ENCODE results near the gene GPC6. TPM values are rescaled to one million over a fixed set of nuclear protein-coding genes. Genes with fewer than 3 reads are reported as not detected.

The GPC6 gene
- total RNA-seq, 1 donor from 2014 or later = not detected

DNA sequence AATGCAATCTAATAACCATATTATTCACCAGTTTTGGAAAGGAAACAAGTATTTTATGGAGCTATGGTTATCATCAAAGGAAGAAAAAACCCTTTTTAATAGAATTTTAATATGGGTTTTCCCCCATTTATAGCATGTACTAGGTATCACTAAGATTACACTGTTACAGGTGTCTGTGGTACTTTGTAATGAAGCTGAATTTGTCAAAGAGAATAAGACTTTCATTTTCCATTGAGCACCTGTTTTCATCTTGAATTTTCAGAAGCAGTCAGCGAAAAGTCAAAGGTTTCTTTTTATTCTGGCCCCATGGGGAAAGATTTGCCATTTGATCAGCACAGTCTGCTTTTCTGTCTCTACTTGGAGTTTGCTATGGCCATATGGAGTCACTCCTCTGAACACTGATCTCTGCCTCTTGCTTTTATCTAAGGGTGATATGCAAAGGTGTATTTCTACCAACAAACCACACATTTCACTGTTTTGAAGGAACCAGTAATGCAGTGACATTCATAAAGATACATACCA, 662.9 kb downstream of the GPC6 start:
- intact Hi-C loops (cut with micrococcal nuclease) = no loop called here

DNA sequence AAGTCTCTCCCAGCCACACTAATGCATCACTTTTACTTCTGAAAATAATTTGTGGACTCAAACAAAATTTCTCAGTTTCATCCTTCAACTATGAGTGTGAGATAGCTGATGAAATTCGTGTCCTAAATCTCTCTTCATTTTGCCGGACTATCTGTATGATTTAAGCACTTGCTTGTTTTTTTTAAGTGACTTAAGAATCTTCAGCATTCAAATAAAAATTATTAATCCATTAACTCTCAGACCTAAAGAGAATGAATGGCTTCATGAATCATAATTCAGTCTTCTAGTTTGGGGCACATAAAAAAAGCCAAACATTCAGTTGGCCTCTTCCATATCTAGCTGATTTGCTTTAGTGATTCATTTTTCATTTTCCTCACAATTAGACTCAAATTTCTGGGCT, 673.4 kb downstream of the GPC6 start:
- intact Hi-C loops (cut with micrococcal nuclease) = loop anchor here (10.0 kb wide), 1 partner anchor 465 kb away; no protein-coding TSS in a partner anchor

DNA sequence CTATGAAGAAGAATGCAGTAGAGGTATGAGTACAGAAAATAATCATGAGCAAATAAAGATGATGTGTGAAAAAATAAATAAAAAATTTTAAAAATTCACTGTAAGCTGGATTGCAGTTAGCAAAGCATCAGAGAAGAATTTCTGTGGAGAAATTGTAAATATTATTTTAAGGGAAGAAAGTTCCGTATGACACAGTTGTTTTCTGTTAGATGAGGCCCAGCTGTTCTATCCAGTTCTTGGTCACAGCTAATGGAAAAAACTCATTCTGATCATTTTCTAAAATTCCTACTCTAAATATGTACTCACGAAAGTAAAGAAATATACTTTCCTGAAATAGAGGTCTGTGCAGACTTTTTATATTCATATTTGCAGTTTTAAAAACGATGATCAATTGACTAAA, 674.1 kb downstream of the GPC6 start:
- intact Hi-C loops (cut with micrococcal nuclease) = no loop called here

DNA sequence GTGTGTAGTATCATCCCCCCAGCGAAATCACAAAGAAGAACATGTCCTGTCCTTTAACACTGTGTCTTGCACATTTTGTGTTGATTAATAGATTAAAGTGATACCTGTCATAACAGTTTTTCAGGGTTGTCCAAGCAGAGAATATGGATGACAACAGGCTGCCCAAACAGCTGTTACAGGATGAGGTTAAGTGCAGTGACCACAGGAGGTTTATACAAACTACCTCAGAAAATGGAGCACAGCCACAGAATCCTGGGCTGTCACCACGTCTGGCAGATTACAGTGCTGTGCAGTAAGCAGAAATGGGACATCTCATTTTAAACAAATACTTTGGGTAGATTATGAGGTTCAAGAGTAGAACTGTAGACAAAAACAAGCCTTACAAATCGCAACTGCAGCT, 677.3 kb downstream of the GPC6 start:
- intact Hi-C loops (cut with micrococcal nuclease) = no loop called here

DNA sequence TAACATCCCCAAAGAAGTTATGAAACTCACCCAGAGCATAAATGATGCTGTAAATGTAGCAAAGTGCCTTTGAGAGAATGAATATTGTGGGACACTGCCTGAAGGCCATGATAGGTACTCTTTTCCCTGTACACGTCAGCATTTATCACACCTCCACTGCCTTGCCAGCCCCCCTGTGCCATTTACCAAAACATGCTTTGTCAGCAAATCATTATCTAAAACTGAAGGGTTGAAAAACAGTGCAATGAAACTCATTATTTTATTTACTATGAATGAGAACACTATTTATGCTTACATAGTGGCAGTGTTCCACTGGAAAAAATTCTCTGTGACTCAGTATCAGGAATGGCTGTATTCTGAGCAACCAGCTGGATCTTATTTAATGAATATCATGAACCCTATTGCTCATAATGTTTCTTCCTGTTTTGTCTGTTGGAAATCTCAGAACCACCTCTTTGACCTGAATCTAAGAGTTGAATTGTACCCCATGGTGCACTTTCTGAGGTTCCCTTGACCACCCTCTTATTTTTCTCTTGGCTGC, 688.7 kb downstream of the GPC6 start:
- intact Hi-C loops (cut with micrococcal nuclease) = no loop called here

DNA sequence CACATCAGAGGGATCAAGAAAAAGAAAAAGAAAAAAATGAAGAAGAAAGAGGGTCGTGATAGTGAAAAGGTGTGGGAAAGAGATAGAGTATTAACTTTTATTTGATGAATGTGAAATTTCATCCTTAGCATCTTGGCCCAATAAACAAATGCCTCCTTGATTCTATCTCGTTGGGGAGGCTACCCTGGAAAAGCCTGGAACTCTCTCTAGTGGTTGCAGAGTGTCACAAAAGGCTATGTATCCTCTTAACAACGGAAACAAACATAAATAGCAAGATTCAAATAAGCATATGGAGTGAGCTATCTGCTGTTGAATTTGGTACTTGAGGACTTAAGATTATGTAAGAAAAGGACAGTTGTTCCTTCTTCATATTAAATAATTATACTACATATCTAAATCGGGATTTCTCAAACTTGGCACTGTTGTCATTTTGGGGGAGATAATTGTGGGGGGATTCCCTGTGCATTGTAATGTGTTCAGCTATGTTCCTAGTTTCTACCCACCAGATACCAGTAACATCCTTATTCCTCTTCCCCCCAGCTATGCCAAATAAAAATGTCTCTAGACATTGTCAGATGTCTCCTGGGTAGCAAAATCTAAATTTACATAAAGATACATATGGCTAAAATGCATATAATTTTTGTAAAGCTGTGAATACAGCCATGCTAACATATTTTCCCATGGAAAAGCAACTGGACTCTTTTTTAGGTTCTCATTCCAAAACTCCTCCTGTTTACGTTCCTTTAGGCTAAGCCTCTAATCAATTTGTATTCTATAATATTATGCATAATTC, 695.7 kb downstream of the GPC6 start:
- intact Hi-C loops (cut with micrococcal nuclease) = no loop called here

DNA sequence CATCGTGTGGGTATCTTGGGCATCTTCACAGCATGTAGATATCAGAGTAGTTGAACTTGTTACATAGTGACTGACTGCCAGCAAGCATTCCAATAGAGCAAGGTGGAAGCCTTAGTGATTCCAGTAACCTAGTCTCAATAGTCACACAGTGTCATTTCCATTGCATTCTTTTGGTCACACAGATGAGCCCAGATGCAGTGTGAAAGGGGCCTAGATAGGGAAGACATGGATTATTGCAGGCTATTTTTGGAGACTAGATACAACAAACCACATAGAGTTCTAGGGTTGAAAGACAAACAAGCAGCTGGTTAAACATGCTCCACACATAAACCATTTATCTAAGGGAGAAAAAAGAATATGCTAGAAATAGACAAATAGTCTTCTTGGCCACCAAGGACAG, 699.4 kb downstream of the GPC6 start:
- intact Hi-C loops (cut with micrococcal nuclease) = no loop called here

DNA sequence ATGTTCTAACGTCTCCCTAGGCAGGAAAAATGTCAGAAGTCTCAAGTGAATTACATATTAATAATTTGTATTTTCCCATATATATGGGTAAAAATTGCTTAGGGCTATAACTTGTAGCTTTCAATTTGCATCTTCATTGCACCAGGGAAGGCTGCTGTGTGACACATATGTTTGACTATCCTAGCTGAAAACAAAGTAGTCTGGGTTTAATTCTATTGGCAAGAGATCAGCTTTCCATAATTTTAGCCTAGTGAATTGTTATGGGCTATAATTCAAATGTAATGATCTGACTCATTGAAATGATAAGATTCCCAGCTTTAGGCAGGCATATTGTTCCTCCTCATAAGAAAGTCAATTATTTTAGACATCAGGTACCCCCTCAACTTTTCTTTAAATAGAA, 699.8 kb downstream of the GPC6 start:
- intact Hi-C loops (cut with micrococcal nuclease) = no loop called here

DNA sequence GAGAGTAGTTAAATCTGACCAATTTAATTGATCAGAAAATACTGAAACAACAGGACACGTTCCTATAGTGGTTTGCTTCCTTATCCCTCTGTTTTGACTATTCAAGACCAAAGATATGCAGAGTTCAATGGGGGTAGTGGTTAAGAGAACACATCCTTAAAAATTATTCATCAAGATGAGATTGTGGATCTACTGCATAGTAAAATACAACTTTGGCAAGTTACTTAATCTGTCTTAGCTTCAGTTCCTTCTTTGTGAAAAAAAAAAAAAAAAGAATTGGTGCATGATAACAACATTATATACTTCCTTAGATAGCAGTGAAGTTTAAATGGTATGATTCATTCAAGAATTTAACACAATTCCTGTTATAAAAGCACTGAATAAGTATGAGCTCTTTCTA, 700.8 kb downstream of the GPC6 start:
- intact Hi-C loops (cut with micrococcal nuclease) = no loop called here

DNA sequence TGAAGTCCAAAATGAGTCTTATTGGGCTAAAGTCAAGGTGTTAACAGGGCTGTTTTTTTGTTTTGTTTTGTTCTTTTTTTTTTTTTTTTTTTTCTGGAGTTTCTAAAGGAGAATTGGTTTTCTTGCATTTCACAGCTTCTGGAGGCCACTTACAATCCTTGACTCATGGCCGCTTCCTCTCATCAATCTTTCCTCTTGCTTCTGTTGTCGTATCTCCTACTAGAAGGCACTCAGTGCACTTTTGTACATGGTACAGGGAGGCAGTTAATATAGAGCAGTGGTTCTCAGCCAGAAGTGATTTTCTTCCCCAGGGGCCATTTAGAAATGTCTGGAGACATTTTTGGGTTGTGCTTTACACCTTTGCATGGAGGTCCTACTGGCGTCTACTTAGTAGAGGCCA, 706.3 kb downstream of the GPC6 start:
- intact Hi-C loops (cut with micrococcal nuclease) = no loop called here

DNA sequence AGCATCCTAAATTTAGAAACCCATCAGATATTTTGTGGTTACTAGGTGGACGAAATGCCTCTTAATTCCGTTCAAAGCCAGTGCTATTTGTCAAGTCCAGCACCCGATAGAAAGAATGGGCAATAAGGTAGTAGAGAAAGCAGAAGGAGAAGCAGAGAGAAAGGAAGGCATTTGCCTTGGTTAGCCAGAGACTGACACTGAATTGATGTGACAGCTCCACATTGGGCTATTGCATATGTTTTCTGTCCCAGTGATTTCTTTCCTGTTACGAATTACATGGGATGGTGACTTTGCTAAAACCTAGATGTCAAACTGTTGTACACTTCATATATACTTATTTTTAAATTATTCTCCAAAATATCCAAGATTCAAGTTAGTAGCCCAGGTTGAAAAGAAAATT, 710.3 kb downstream of the GPC6 start:
- intact Hi-C loops (cut with micrococcal nuclease) = no loop called here

DNA sequence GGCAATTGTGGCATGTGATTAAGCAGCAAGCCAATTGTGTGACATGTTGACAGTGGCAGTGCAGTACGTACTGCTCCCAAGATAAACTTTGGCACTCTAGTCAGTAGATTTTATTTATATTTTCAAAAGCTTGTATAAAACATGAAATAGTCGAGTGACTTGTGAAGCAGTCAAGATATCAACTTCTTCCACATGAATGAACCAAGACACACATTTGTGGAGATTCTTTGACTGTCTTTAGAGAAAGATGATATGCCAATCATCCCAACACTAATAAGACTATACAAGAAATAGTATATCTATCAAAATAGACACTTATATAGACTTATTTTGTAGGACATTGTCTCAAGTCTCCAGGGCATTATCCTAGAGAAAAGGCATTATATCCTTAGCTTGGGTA, 714.8 kb downstream of the GPC6 start:
- intact Hi-C loops (cut with micrococcal nuclease) = no loop called here

DNA sequence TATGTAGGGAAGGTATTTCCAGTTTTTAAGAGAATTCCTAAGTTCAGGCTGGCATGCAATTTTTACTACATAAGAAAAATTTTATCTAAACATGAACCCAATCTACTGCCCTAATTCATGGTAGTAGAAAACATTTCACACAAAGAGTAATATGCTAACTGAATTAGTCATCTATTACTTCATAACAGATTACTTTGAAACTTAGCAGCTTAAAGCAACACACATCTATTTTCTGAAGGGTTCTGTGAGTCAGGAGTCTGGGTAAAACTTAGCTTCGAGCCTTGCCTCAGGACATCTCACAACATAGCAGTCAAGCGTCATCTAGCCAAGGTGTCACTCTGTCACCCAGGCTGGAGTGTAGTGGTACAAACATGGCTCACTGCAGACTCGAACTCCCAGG, 715.4 kb downstream of the GPC6 start:
- intact Hi-C loops (cut with micrococcal nuclease) = no loop called here

DNA sequence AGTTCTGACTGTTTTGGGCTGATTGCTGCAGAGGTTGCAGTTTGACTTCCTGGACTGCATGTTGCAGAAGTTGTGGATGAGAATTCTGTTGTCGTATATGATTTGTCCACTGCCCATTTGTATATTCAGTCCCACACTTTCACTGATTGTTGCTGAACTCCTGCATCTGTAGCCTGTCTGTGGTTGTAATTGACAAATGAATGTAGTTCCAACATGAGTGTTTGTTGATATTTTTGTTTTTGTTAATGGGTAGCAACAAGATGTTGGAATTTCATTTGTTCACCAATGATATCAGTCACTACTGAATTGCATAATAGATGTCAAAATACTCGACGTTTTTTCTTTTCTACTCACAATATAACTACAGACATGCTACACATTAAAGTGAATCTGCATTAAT, 719.0 kb downstream of the GPC6 start:
- intact Hi-C loops (cut with micrococcal nuclease) = no loop called here

DNA sequence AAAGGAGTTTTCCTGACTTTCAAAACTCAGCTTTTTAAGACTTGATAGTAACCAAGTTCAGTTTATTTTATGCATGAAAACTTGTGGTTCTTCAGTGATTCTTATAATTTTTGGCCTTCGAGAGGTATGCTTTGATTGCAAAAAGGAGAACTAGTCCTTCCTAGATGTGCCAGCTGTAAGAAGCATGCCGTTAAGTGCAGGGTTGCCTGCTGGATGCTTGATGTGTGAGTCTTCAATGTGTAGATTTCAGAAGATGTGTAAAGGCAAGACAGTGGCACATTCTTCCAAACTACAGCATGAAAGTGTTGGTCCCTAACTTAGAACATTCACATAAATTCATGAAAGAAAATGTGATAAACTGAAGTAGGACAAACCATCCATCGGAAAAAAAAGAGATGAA, 720.4 kb downstream of the GPC6 start:
- intact Hi-C loops (cut with micrococcal nuclease) = no loop called here

DNA sequence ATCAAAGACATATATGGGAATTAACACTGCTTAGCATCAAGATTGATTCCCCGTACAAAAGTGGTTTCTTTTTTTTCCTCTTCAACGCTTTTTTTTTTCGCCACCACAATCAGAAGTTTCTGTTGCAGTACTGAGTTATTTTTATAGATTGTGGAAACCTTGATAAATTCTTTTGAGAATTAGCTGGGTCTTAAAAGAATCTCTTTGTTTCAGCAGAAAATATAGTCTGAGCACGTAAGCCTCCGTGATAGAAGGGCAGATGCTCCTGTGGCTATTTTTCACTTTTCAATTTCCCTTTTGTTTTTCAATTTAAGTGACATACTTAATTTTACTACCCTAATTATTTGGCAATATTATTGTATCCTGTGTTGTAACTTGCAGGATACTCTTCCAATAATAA, 721.0 kb downstream of the GPC6 start:
- intact Hi-C loops (cut with micrococcal nuclease) = no loop called here

DNA sequence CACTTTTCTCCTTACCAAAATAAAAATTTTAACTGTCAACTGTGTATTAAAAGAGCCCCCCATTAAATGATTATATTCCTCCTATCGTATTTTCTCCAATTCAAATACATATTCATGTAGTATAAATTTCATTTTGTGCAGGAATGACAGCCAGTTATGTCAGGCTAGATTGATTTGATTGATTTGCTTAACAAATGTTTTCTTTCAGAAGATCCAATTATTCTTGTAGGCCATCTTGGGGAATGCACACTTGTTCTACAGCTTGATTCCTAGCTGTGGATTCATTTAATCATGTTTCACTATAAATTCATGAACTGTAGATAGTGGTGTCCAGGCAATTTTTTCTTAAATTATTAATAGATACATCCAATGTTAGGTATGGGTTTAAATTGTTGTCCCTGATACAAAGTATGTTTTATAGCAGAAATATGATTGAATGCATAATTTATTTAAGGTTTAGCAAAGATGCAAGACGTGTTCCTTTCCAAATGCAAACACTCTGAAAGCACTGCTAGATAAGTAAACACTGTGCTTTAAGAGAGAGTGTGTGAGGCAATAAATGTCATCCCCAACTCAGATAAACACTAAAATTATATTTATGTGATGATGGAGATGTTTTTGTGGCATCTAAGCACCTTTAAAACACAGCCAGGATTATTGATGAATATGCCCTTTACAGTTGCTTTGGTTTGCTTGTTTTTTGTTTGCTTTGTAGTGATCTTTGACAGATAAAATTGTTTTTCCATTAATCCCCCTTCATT, 721.7 kb downstream of the GPC6 start:
- intact Hi-C loops (cut with micrococcal nuclease) = no loop called here

DNA sequence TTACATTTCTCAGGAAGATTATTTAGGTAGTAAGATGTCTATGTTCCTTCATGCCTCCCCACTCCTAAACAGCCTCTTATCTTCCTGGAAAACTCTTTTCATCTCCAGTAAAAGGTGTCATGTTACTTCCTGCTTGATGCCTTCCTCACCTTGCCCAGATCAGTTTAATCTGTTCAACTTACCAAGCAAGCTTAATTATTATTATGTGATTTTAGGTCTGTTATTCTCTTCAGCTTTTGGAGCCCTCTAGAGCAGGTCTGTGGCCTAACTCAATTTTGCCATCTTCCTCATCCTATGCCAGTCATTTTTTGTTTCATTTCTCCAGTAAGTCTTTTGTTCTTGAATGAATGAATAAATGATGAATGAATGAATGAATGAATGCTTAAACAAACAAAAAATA, 724.5 kb downstream of the GPC6 start:
- intact Hi-C loops (cut with micrococcal nuclease) = no loop called here

DNA sequence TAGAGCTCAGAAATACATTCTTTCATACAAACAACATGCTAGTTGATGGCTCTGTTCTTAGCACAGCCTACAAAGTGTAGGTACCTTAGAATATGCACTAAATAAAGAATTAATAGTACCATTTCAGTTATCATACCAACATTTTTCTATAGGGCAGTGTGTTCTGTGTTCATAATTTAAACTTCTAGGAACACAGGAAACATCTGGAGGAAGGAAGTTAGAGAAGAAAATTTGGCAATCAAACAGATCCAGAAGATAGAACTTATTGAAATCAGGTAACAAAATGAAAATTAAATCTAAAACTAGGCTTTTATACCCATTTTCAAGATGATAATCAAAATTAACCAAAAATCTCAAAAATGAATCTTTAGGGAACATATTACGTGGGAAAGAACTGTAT, 725.3 kb downstream of the GPC6 start:
- intact Hi-C loops (cut with micrococcal nuclease) = no loop called here

DNA sequence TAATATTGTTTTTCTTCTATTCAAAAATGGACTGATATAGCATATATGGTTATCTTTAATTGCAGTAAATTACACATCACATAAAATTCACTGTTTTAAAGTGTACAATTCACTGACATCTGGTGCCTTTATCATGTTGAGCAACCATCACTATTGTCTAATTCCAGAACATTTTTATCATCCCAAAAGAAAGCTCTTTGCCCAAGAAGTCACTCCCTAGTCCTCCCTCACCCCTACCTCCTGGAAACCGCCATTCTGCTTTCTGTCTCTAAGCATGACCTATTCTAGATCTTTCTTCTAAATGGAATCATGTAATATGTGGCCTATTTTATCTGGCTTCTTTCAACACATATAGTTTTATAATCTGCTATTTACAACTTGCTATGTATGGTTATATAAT, 727.2 kb downstream of the GPC6 start:
- intact Hi-C loops (cut with micrococcal nuclease) = no loop called here

DNA sequence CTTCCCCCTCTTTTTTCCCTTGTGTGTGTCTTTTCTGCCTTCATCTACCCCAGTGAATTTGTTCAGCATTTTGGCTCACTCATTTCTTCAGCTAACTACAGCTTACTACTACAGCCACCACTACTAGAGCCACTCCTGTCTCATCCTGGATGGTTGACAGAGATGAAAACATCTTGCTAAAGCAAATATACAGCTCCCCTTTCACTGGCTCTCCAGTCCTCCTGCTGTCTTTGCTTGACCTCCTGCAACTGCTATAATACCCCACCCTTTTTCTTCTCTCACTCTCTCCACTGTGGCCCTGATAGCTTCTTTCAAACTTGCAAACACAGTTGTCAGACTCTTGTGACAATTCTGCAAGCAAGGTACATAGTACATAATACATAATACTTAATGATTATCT, 729.3 kb downstream of the GPC6 start:
- intact Hi-C loops (cut with micrococcal nuclease) = no loop called here

DNA sequence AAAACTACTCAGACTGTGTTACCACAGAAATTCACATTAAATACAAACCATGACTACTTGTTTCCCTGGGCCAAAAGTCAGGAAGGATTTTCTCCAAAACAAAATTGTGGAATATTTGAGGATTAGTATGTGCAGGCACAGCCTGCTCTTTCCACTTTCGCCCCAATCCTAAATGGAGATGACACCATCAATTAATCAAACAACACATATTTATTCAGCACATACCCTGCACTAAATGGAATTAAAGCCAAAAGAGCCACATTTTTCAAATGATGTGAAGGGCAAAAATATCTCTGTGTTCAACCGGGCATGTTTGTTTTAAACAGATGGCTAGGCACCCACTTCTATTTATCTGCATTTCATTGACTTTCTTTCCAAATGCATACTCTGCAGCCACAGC, 729.8 kb downstream of the GPC6 start:
- intact Hi-C loops (cut with micrococcal nuclease) = no loop called here
